Measurements from ENCODE around the gene ZFP36L1. TPM values are rescaled to one million over a fixed set of nuclear protein-coding genes. Genes with fewer than 3 reads are reported as not detected.

ZFP36L1 gene
- total and polyA plus RNA-seq, 9 of the 15 experiments (the other 6 are each of a cell fraction or from before 2014, with no cell fraction given), result 1.3 to 26.6 (median 3.7) TPM

- DNase-seq (ENCODE audit: extremely low read depth in 1 of 4, low spot score in 3 of 4), result no peak
- no TSS peak for BruUV-seq (replicated peaks)
- H3K4me1 ChIP-seq (replicated peaks in 1 of 2; ENCODE audit: control insufficient read depth in 2 of 2, insufficient read depth in 2 of 2, low read length in 2 of 2), result peaks cover 4 to 12% of the 10 kb centered on the region in 2 experiments; a peak in 3 of 5 replicates
- no peak overlapping the region for H3K4me3 ChIP-seq
- H3K4me2 ChIP-seq (ENCODE audit: insufficient read depth, low read length), result no peak overlapping the region
- FAIRE-seq, result no peak
- ATAC-seq, result no peak
- TF ChIP-seq ZNF57 (CRISPR knock-in tag; IDR thresholded peaks at IDR 0.05), result no peak
- 0 out of 2 replicates have a peak, but pooled peaks have one; percentile 23 for TF ChIP-seq PKNOX1 (IDR thresholded peaks at IDR 0.05)
- H3K36me3 ChIP-seq (ENCODE audit: control insufficient read depth, insufficient read depth, low read length), result no peaks in the 10 kb centered on the region
- H3K9me3 ChIP-seq (replicated peaks; ENCODE audit: control insufficient read depth, insufficient read depth, low read depth, low read length), result no peaks in the 10 kb centered on the region
- H3K79me2 ChIP-seq (ENCODE audit: control insufficient read depth, insufficient read depth, low read length), result no peaks in the 10 kb centered on the region
- no peaks in the 10 kb centered on the region for H3K9me1 ChIP-seq (ENCODE audit: control insufficient read depth, insufficient read depth, low read length)
- no peak overlapping the region for H2AFZ ChIP-seq (ENCODE audit: low read depth, low read length)
- peak overlapping the region in 1 of 2 experiments; percentile 31; a peak in 1 of 4 replicates for H3K9ac ChIP-seq (ENCODE audit: insufficient read depth in 1 of 2, low read depth in 2 of 2, low read length in 2 of 2)
- ChIA-PET CTCF (ENCODE audit: low intra/inter-chr PET ratio) (no interaction called here), POLR2A (interaction anchor here (0.7 kb wide), 1 partner anchor 24 kb away, joined by 3 read pairs; no protein-coding TSS in a partner anchor)
- in situ Hi-C loops (cut with MboI), result no loop called here
- WGBS (ENCODE audit: insufficient coverage, low coverage, missing lambda C conversion rate), result 63% methylated on average over 6 of the region's 7 CpGs
- H3K27ac ChIP-seq (ENCODE audit: extremely low read depth, low read depth, low read length), result no peak overlapping the region
- H3K27me3 ChIP-seq (ENCODE audit: control insufficient read depth in 2 of 2, insufficient read depth in 2 of 2, low read length in 2 of 2), result no peaks in the 10 kb centered on the region
- H4K20me1 ChIP-seq (replicated peaks; ENCODE audit: control insufficient read depth, insufficient read depth, low read length), result no peaks in the 10 kb centered on the region
- intact Hi-C loops (cut with micrococcal nuclease), result no loop called here
These were observed 24.6 kb downstream of the ZFP36L1 start for GRCh38 chr14:68768316-68768715.

DNA sequence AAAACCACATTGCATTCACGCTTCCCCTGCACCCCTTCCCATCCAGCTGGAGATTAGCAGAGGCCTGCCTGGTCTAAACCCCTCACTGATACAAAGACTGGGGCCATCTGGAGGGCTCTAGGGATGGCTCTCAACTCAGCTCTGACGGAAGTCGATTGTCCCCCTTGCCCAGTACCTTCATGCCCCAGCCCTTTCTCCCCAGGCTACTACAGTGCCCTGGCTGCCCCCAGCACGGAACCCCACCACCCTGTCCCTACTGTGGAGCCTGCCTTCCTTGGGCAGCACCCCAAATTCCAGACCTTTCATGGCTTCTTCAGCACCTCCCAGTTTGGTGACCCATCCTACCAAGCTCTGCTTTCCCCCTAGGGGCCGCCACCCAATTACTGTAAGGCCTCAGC lies 25.6 kb downstream of the ZFP36L1 start:
- H3K4me2 ChIP-seq (ENCODE audit: insufficient read depth, low read length), result no peak overlapping the region
- DNase-seq (ENCODE audit: extremely low read depth in 1 of 4, low spot score in 3 of 4) (peak in 1 of 4 experiments; percentile 31), ATAC-seq (peak; percentile 47), FAIRE-seq (no peak)
- H3K9me1 ChIP-seq (ENCODE audit: control insufficient read depth, insufficient read depth, low read length), result no peaks in the 10 kb centered on the region
- H3K27me3 ChIP-seq (ENCODE audit: control insufficient read depth in 2 of 2, insufficient read depth in 2 of 2, low read length in 2 of 2), result no peaks in the 10 kb centered on the region
- intact Hi-C loops (cut with micrococcal nuclease) (no loop called here), in situ Hi-C loops (cut with MboI) (no loop called here)
- no peak overlapping the region for H3K9ac ChIP-seq (ENCODE audit: insufficient read depth in 1 of 2, low read depth in 2 of 2, low read length in 2 of 2)
- no peak overlapping the region for H3K27ac ChIP-seq (ENCODE audit: extremely low read depth, low read depth, low read length)
- 54% methylated on average over 4 of the region's 5 CpGs for WGBS (ENCODE audit: insufficient coverage, low coverage, missing lambda C conversion rate)
- ChIA-PET CTCF (ENCODE audit: low intra/inter-chr PET ratio) (no interaction called here), POLR2A (interaction anchor here (0.6 kb wide), 2 partner anchors 20 to 213 kb away, joined by 3 read pairs; no protein-coding TSS in a partner anchor)
- no peaks in the 10 kb centered on the region for H3K79me2 ChIP-seq (ENCODE audit: control insufficient read depth, insufficient read depth, low read length)
- TF ChIP-seq CTCF (IDR thresholded peaks at IDR 0.05 in 2 of 3, conservative IDR thresholded peaks at IDR 0.05 in 1 of 3; ENCODE audit: insufficient read depth in 2 of 3, low read depth in 1 of 3, low read length in 3 of 3) (peak in 2 of 3 experiments; percentile 20 to 31; a peak in 3 of 6 replicates), RAD21 (CRISPR knock-in tag; conservative IDR thresholded peaks at IDR 0.05 in 1 of 2, IDR thresholded peaks at IDR 0.05 in 1 of 2) (peak in 1 of 2 experiments; percentile 32; a peak in 1 of 4 replicates), MAFK (IDR thresholded peaks at IDR 0.05; ENCODE audit: low read length) (no peak), EGR1 (conservative IDR thresholded peaks at IDR 0.05) (no peak), ADNP (tag; IDR thresholded peaks at IDR 0.05) (no peak), TBP (optimal IDR thresholded peaks at IDR 0.05; ENCODE audit: low read depth, low read length) (no peak), CTCFL (IDR thresholded peaks at IDR 0.05; ENCODE audit: borderline replicate concordance, insufficient read depth, low read depth, low read length, poor library complexity, severe bottlenecking) (peak; percentile 49), HDAC8 (tag; IDR thresholded peaks at IDR 0.05) (no peak), NFIC (IDR thresholded peaks at IDR 0.05) (no peak)
- H3K9me3 ChIP-seq (replicated peaks; ENCODE audit: control insufficient read depth, insufficient read depth, low read depth, low read length), result no peaks in the 10 kb centered on the region
- no TSS peak for BruUV-seq (replicated peaks)
- H2AFZ ChIP-seq (ENCODE audit: low read depth, low read length), result no peak overlapping the region
- no peaks in the 10 kb centered on the region for H3K36me3 ChIP-seq (ENCODE audit: control insufficient read depth, insufficient read depth, low read length)
- H4K20me1 ChIP-seq (replicated peaks; ENCODE audit: control insufficient read depth, insufficient read depth, low read length), result no peaks in the 10 kb centered on the region
- peaks cover 11 to 20% of the 10 kb centered on the region in 2 experiments for H3K4me1 ChIP-seq (replicated peaks in 1 of 2; ENCODE audit: control insufficient read depth in 2 of 2, insufficient read depth in 2 of 2, low read length in 2 of 2)
- no peak overlapping the region for H3K4me3 ChIP-seq
